SKM-1 treated with dmso at 0.1 percent for 144 hours (cell line): Measurements from ENCODE around the gene ARHGAP26.

ENCODE experiments used
- DNase-seq: peaks from one replicate; lab custom pipeline; 2025; ENCODE audit not compliant: unreplicated experiment; lab: John Stamatoyannopoulos, UW

ARHGAP26 gene

GRCh38 chr5:142828797-142829535, 58.8 kb downstream of the ARHGAP26 start:
- DNase-seq = no peak

GRCh38 chr5:142829801-142830220, 59.6 kb downstream of the ARHGAP26 start:
- DNase-seq = no peak

- no peak for DNase-seq
Observed at GRCh38 chr5:142830241-142831008, 60.2 kb downstream of the ARHGAP26 start.

GRCh38 chr5:142831009-142831383, 60.8 kb downstream of the ARHGAP26 start:
- no peak for DNase-seq

GRCh38 chr5:142832263-142832662, 62.1 kb downstream of the ARHGAP26 start:
- no peak for DNase-seq

GRCh38 chr5:142833517-142834449, 63.6 kb downstream of the ARHGAP26 start:
- no peak for DNase-seq

GRCh38 chr5:142834504-142834903, 64.3 kb downstream of the ARHGAP26 start:
- no peak for DNase-seq

- no peak for DNase-seq
Observed at GRCh38 chr5:142835540-142835939, 65.4 kb downstream of the ARHGAP26 start.

GRCh38 chr5:142836048-142836447, 65.9 kb downstream of the ARHGAP26 start:
- DNase-seq = no peak

GRCh38 chr5:142837081-142837725, 67.0 kb downstream of the ARHGAP26 start:
- DNase-seq = peak; percentile 91

- DNase-seq = no peak
Observed at GRCh38 chr5:142838845-142839244, 68.7 kb downstream of the ARHGAP26 start.

GRCh38 chr5:142839711-142840346, 69.7 kb downstream of the ARHGAP26 start:
- peak; percentile 9 for DNase-seq

GRCh38 chr5:142840575-142840974, 70.4 kb downstream of the ARHGAP26 start:
- DNase-seq = peak; percentile 22

GRCh38 chr5:142841511-142842265, 71.5 kb downstream of the ARHGAP26 start:
- no peak for DNase-seq

GRCh38 chr5:142842994-142843905, 73.1 kb downstream of the ARHGAP26 start:
- no peak for DNase-seq

- no peak for DNase-seq
Observed at GRCh38 chr5:142844866-142845265, 74.7 kb downstream of the ARHGAP26 start.

- no peak for DNase-seq
Observed at GRCh38 chr5:142845402-142845921, 75.3 kb downstream of the ARHGAP26 start.

- no peak for DNase-seq
Observed at GRCh38 chr5:142845954-142846398, 75.8 kb downstream of the ARHGAP26 start.
